Stimulated activated CD8-positive, alpha-beta memory T cell treated with anti-CD3 and anti-CD28 coated beads, Interleukin-2, amount 100 ng/mL, for 1 hour (primary cell): ENCODE results near the gene GOLM1.

Experiments used
- DNase-seq, 2 donors: peaks; one replicate each; pipeline ENCODE4 v3.0.0-alpha.2; 2020; ENCODE audit warnings: low read depth in 2 of 2

GOLM1 gene

DNA sequence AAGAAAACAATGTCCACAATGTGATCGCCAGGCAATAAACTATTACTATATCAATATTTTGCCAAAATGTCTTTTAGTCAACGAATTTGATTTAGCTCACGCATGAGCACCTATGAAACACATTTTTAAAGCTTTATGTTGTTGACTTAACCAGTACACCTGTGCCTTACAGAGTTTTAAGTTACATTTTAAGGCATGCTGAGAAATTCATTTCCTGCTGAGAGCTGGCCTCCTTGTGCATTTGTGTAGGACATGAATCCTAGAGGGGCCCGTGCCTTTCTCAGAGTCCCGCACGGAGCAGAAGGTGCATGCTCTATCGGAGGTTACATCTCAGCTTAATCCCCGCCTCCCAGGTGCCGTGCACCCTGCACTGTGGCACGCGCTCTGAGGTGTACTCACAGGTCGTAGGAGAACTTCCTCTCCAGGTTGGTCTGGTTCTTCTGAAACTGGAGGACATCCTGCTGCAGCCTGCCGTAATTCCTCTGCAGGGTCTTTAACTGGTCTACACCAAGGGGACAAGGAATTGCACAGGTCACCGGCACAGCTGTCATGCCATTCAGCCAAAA, 53.2 kb downstream of the GOLM1 start:
- DNase-seq = no peak

DNA sequence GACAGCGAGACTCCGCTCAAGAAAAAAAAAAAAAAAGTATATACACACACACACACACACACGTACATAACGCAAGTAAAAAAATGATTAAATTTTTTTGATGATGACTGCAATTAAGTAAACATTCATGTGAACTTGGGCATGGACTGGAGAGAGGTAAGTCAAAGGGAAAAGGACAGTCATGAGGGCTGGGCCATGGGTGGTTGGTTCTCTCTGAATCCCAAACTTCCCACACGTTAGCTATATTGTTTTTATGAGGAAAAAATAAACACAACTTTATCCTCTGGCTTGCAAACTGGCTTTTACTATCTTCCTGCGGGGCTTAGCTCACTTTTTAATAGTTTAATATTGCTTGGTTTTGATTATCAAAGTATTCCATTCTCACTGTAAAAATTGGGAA, 53.7 kb downstream of the GOLM1 start:
- no peak for DNase-seq

DNA sequence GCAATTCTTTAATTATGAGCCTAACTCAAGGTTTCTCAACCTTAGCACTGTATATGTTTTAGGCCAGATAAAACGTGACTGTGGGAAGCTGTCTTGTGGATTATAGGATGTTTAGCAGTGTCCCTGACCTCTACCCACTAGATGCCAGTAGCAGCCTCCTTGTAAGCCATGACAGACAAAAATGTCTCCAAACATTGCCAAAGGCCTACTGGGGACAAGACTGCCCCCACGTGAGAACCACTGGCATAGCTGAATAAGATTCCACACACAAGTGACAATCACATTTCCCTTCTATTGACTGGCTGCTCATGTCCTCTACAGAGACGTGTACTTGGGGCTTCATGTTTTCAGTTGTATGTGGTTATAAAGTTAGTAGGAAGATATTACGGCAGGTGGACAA, 55.4 kb downstream of the GOLM1 start:
- no peak for DNase-seq

DNA sequence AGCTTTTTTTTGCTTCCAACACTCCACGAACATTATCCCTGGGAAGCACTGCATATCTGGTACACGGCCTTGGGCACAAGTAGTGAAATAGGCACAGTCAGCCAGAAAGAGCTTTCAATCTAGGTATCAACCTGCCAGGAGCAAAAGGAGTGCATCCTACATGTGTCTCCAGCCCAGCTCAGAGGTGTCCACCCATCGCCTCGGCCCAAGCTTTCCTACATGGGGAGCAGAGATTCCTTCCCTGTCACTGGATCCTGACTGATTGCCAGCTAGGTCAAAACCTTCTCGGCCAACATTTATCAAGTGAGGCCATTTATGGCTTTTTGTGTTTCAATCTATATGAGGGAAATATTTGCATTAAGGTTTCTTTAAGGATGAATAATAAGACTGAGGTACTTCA, 55.8 kb downstream of the GOLM1 start:
- no peak for DNase-seq

DNA sequence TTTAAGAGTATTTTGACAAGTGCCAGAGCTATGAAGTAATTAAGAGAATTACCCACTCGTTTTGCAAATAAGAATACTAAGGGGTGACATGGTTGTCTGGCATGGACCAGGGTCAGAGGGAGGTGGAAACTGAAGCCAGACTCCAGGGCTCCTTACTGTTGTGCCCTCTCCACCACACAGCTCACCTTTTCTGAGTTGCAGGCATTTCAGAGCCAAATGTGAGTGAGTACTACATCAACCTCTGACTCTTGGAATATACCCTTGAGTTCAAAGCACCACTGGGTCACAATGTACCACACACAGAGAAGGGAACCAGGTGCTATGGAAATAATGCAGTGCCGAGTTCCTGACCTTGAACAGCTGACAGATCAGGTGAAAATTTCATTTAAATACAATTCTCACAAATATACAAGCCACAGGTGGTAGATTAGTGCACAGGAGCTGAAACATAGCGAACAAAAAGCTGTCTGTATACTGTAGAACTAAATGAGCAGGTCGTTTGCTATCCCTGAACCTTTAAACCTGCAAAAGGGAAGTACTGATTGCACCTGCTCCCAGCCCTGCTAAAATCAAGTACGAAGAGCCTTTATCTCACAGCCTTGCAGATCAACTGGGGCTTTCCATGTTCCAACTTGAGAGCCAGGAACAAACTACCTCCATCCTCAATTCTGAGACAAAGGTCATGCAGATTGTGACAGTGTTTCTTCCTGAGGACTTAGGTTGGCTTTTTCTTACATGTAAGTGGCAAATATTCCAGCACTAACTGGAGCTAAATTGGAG, 57.0 kb downstream of the GOLM1 start:
- no peak for DNase-seq

DNA sequence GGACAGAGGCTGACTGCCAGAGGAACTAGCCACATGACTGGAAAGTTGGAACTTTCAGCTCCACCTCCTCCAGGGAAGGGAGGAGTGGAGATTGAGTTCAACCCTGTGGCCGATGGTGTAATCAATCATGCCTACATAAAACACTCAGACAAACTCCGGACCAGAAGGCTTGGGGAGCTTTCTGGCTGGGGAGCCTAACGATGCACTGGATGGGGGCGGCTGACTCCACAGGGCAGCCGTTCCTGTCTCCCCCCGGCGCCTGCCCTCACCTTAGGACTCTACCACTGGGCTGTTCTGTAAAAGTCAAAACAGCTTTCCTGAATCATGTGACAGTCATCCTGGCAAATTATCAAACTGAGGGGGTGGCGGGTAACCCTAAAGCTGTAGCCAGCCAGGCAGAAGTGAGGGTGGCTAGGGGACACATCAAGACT, 58.0 kb downstream of the GOLM1 start:
- no peak for DNase-seq

DNA sequence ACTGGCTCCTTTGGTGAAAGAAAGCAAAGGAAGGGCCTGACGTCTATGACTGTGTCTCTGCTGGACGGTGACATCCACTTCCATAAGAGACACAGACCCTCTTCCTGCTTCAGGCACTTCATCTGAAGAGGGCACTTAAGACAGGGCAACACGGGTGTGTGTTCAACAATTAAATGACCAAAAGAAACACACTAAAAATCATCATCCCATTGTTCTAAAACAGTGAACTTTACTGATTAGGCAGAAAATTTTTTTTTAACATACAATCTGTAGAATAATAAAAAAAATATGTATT, 58.5 kb downstream of the GOLM1 start:
- no peak for DNase-seq

DNA sequence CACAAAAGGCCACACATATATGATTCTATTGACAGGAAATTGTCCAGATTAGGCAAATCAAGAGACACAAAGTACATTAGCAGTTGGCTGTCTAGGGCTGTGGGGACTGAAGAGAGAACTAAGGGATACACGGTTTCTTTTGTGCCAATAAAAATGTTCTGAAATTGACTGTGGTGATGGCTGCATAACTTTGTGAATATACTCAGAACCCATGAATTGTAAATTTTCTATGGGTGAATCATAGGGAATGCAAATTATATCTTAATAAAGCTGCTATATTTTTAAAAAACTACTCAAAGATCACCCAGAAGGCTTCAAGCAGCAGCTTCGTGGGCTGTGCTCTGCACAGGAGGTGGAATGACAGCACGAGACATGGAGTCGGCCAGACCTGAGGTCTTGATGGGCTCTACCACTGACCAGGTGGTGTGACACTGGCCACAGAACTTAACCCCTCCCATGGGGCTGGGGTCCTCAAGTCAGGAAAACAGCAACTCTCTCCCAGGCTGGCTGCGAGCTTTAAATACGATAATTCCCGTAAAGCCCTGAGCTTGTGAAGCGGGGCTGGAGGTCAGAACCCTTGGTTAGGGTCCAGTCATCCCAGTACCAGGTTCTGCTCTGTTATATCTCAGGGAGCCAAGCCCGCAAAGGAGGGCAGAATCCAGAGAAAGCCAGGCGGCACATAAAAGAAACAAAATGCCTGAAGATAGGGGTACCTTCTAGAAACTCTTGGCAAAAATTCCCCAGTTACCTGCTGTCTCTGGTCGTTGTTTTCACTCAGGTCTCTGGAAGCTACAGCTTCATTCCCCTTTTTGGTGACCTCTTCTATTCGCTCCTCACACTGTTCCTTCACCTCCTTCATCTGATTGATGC, 59.1 kb downstream of the GOLM1 start:
- no peak for DNase-seq

DNA sequence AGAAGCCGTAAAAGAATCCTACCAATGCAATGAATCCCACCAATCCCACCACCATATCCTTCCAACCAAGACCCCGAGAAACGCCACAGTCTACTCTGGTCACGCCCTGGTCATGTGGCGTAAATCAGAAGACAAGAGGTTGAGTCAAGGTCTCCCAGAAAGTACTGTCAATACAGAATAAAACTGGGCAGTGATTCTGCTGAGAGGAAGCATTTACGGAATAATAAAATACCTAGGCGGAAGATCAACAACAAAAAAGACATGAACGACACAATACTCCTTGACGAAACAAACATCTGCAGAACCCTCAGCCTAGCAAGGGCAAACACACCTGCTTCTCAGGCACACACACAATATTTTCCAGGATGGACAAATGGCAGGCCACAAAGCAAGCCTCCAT, 62.8 kb downstream of the GOLM1 start:
- DNase-seq = no peak

DNA sequence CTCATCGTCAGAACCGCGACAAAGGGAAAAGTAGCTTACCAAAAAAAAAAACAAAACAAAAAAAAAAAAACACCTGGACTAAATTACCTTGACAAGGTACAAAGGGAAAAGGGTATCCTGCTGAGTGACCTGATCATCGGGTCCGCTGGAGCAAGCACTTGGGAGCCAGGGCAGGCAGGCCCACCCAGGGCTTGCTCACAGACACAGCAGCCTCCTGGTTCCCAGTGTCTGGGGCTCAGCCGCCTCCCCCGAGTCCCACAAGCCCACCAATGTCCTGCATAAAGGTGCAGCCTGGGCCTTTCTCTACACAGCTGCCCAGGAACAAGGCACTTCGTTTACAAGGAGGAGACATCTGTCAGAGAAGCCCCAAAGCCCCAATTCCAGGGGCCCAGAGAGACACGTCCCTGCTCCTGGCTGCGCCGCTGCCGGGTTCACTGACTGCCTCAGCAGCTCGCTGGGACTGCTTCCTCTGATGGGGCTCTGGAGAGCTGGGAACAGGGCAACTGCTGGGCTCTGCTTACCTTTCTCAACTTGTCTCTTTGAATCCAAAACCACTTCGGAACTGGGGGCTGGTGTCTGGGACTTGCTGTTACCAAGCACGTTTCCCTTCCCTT, 63.4 kb downstream of the GOLM1 start:
- no peak for DNase-seq

DNA sequence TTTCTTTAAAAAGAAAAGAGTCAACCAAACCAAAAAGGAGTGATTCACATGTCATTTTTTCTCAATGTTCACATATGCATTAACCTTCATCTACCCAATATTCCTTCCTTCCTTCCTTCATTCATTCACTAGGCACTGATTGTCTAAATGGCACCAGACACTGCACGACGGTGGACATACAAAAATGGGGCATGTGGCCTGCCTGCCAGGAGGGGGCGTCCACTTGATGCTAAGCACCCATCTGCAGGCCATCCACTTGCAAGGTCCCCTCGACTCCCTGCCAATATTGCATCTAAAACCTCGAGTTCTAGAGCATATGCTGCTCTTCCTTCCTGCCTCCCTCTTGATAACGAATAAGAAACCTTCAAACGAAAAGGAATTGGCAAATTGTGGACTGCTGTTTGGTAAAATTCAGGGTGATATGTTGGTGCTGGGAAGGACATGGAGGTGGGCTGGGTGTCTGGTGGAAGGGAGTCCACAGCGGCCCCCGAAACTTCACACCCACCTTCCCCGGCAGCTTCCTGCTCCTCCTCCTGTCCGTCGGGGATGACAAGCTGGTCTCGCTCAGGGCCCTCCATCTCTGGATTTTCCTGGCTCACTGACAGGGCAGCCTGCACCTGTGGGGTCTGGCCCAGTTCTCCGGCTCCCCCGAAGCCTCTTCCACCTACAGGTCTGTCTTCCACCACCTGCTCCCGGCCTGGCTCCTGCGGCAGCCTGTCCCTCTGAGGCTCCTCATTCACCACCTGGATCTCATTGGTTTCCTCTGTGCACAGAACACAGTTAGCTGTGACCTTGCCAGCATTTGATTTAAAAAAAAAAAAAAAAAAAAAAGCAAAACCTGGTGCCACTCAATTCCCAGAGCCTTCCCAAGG, 64.3 kb downstream of the GOLM1 start:
- DNase-seq = no peak

DNA sequence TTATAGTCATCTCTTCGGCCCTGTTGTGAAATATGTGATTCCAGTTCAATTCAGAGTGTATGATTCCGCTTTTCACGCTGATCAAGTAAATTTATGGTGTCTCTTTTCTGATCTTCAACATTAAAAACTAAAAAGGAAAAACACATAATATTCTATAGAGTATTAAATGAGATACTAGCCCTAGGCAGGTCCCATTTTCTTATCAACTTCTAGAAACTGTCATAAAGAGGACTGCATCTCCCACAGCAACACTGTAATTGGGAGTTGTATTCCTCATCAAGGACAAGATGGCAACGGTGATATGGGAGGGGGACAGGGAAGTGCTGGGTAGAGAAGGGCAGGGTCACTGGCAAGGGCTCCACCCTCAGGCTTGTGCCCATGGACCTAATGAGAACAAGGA, 71.6 kb downstream of the GOLM1 start:
- DNase-seq = no peak

DNA sequence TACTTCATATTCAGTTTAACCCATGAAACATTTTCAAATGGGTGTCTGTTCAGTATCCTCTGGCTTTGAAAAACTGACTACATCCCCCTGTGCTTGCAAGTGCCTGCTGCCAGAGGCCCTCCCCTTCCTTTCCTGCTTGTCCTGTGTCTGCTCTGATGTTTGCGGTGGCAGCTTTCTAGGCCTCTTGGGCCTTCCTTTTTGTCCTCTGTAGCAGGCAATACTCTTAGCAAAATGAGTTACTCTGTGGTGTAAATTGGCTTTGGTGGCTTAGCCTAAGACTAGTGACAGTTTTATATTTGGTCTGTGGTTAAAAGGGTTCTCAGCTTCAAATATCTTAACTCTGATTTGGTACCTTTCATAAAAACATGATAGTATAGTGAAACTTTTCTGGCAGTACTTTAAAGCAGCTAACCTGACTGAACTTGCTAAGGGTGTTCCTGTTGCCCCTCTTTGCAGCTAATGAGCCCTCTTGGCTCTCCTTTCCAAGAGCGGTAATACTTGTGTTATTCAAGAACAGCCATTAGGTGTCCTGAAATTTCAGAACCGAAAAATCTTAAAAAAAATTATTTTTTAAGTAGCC, 76.6 kb downstream of the GOLM1 start:
- DNase-seq = no peak

DNA sequence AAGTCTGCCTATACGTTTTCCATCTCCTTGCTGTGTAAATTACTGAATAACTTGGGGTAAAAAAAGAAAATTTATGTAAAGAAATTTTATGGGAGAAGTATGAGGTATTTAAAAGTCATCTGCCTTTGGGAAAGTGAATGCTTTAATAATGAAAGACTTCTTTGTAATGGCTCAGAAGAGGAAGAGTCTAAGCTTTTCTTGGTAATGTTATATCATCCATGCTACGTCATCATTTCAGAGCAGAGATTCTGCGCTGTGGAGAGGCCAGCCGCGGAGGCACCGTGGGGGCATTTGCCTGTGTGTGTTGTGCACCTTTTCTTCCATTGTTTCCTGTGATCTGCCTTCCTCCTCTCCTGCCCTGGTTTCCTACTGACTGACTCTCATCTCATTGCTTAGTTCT, 78.2 kb downstream of the GOLM1 start:
- DNase-seq = no peak

DNA sequence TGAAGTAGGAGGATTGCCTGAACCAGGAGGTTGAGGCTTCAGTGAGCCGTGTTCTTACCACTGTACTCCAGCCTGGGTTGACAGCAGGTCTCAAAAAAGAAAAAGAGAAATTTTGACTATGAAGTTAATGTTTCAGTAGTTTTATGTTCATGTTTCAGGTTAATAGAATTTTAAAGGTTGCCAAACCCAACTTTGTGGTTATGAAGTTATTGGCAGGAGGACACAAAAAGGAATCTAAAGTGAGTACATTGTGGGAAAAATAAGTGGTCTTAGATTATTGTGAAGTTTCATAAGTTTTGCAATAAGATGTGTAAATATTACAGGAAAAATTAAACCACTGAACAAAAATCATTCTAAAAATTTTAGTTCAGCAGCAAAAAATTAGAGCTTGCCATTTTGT, 78.6 kb downstream of the GOLM1 start:
- DNase-seq = no peak

DNA sequence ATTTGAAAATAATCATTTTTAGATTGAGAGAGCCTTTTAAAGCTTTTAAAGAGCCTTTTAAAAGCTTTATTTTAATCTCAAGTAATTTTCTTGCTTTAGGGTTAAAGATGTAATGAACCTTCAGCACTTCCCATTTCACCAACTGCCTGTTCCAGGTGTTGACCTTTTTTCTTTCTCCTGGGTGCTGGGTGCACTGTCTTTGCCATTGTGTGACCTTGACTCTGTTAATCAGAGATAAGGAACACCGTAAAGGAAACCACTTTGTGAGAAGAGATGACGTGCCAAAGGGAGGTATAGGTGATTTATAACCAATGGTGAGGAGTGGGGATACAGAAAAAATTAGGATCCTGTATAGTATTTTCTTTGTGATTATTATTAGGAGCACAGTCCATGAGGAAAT, 90.2 kb downstream of the GOLM1 start:
- no peak for DNase-seq

DNA sequence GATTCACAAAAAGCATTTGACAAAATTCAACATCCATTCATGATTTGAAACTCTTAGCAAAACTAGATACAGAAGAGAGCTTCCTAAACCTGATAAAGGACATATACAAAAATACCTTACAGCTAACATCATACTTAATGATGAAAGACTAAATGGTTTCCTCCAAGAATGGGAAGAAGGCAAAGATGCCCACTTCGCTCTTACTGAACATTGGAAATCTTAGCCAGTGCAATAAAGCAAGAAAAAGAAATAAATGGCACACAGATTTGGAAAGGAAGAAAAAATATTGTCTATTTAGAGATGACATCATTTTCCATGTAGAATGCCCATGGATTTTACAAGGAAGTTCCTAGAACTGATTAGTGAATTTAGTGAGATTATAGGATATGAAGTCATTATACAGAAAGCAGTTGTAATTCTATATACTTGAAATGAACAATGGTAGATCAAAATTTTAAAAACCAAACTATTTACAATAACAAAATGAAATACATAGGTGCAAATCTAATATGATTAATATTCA, 94.0 kb downstream of the GOLM1 start:
- DNase-seq = no peak

DNA sequence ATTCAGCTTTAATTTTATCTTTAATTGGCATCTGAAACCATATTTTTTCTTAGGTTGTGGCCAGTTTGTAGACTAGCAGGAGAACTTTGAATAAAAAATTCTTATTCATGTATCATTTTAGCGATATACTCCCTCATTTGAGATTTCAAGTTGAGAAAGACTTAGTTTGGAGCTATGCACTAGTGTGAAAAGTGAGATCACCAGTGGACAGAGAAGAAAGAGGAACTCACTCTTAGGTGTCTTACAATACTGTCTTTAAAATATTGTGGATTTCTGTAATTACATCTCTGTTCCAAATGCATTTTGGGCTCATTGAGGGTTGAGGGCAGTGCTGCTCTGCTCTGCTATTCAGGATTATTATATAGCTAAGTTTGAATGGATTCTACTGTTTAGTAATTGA, 103.8 kb downstream of the GOLM1 start:
- no peak for DNase-seq

DNA sequence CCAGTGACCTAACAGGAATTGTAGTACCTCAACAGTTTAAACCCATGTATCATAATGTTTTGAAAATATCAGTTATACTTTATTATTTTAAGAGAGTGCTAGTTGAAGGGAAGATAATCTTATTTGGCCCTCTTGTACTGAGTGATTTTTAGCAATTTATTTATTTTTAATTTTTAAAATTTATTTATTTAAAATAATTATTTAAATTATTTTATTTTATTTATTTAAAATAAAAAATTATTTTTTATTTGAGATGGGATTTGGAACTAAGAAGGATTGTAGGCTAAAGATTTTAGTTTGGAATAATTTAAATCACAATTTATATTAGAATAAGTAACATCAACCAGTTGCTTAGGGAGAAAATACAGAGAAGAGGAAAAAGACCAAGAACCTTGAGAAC, 104.3 kb downstream of the GOLM1 start:
- DNase-seq = no peak

DNA sequence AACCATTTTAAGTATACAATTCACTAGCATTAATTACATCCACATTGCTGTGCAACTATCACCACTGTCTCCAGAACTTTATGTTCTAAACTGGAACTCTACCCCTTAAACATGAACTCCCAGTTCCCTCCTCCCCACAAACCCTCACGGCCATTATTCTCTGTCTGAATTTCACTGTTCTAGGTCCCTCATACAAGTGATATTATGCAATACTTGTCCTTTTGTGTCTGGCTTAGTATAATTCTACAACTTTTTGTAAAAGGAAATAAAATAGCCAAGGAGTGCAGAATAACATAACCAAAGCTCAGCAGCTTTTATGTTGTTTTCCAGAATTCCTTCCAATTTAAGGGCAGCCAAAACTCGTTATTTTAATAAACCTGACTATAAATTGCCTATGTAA, 105.2 kb downstream of the GOLM1 start:
- no peak for DNase-seq

DNA sequence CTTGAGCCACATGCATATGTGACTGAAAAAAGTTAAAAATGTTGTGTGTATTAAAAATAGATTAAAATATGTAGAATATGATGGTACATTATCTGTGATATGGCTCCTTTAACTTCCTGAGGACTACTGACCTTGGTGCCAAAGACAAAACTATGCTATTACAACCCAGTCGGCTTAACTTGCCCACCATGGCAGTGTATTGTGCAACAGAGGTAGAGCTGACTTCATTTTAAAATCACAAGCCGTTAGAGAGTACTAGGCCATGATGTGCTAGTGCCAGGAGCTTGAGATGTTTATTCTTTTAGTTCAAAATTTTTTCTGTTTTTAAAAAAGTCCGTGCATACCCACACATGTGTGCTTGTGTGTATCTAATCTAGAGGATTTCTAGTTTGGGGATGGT, 112.1 kb downstream of the GOLM1 start:
- DNase-seq = no peak
